ENCODE data around the gene PFN3.

GRCh38 chr5:177354711-177355110 lies 45.8 kb downstream of the PFN3 start:
- TF ChIP-seq CTCF (optimal IDR thresholded peaks at IDR 0.05 in 1 of 3, IDR thresholded peaks at IDR 0.05 in 1 of 3, conservative IDR thresholded peaks at IDR 0.05 in 1 of 3; ENCODE audit: extremely low read depth in 1 of 3, insufficient read depth in 2 of 3, low read length in 3 of 3) (no peak), EZH2 (IDR thresholded peaks at IDR 0.05; ENCODE audit: low read length) (no peak)

Measured in keratinocyte (primary cell).